Mammary microvascular endothelial cell (primary cell): Measurements from ENCODE around the gene SASH1. TPM values are rescaled to one million over a fixed set of nuclear protein-coding genes. Genes with fewer than 3 reads are reported as not detected.

Experiments used
- total RNA-seq: library from RNA; depleted of rRNA; stranded (reverse); fragments of >200 nt; gene quantifications from 2 replicates; pipeline ENCODE4 v1.2.3, GENCODE V29; 2015

The SASH1 gene
- 61.2 and 67.7 TPM in 2 replicates for total RNA-seq

GRCh38 chr6:148342350-148343046, at the start of gene SASH1:
SASH1 (plus strand) TSS chr6:148342838; CDS start chr6:148343068, 230 bp downstream.

